ENCODE data around the gene FAM25G.

DNA sequence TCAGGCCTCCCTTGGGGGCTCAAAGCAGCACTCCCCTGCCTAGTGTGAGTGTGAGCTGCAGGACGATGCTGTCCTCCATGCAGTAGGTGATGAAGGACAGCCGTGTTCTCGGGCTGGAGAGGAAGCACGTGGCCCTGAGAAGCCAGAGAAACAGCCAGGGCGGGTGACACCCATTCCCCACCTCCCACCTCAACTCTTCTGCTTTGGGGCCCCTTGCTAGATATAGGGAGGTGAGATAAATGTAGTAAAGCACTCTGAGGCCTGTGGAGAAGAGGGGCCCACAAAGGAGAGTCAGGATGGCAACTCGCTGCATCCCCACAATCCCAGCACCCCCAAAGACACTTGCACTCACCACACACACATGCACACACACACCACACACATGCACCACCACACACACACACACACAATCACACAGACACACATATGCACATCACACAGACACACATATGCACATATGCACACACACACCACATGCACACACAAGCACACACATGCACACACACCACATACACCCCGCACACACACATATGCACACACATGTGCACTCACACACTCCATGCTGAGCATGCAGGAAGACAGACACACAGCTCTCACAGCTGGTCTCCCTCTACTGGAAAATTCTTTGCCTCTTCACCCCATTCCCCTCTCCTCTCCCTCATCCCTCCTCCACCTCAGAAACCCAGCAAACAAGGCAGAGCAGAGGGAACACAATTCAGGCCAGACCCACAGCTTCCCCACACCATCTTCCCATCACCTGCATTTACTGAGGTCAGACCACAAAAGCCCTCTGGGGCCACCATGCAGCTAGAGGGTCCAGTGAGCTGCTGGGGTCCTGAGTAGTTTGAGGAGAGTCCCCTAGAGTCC lies 38.1 kb downstream of the FAM25G start:
- TF ChIP-seq, protein P1, sequence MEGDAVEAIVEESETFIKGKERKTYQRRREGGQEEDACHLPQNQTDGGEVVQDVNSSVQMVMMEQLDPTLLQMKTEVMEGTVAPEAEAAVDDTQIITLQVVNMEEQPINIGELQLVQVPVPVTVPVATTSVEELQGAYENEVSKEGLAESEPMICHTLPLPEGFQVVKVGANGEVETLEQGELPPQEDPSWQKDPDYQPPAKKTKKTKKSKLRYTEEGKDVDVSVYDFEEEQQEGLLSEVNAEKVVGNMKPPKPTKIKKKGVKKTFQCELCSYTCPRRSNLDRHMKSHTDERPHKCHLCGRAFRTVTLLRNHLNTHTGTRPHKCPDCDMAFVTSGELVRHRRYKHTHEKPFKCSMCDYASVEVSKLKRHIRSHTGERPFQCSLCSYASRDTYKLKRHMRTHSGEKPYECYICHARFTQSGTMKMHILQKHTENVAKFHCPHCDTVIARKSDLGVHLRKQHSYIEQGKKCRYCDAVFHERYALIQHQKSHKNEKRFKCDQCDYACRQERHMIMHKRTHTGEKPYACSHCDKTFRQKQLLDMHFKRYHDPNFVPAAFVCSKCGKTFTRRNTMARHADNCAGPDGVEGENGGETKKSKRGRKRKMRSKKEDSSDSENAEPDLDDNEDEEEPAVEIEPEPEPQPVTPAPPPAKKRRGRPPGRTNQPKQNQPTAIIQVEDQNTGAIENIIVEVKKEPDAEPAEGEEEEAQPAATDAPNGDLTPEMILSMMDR (IDR thresholded peaks at IDR 0.05): no peak
- TF ChIP-seq POLR2A (IDR thresholded peaks at IDR 0.05): no peak
